ENCODE measurements around the gene ERC1.

- TF ChIP-seq POLR2A (IDR thresholded peaks at IDR 0.05), result no peak
- TF ChIP-seq, protein P1, sequence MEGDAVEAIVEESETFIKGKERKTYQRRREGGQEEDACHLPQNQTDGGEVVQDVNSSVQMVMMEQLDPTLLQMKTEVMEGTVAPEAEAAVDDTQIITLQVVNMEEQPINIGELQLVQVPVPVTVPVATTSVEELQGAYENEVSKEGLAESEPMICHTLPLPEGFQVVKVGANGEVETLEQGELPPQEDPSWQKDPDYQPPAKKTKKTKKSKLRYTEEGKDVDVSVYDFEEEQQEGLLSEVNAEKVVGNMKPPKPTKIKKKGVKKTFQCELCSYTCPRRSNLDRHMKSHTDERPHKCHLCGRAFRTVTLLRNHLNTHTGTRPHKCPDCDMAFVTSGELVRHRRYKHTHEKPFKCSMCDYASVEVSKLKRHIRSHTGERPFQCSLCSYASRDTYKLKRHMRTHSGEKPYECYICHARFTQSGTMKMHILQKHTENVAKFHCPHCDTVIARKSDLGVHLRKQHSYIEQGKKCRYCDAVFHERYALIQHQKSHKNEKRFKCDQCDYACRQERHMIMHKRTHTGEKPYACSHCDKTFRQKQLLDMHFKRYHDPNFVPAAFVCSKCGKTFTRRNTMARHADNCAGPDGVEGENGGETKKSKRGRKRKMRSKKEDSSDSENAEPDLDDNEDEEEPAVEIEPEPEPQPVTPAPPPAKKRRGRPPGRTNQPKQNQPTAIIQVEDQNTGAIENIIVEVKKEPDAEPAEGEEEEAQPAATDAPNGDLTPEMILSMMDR (IDR thresholded peaks at IDR 0.05), result no peak
Observed at GRCh38 chr12:1380171-1380851, 389.3 kb downstream of the ERC1 start.

Measured in uterus (tissue), 2 donors.